GM12878 (cell line): ENCODE results near the gene TP53RK. TPM values are rescaled to one million over a fixed set of nuclear protein-coding genes. Genes with fewer than 3 reads are reported as not detected.

ENCODE experiments used
- ATAC-seq: fragments of 200-7000 bp; cut with Tn5 transposase; 3 replicates; pipeline ENCODE4 v1.9.1; 2020; ENCODE audit warnings: mild to moderate bottlenecking, moderate library complexity
- BruUV-seq: library from RNA; stranded (reverse); fragments of 400-500 nt; replicated peaks from 2 replicates; lab custom pipeline; 2021; lab: Mats Ljungman, UMichigan
- CTCF ChIA-PET: fragments of 300-600 bp; sonication (Branson Sonifier 250); formaldehyde crosslinking; extraction: SDS; loops from one replicate; lab custom pipeline; 2021; ENCODE audit warnings: inconsistent platforms; lab: Yijun Ruan, JAX
- POLR2A ChIA-PET: fragments of 350-600 bp; formaldehyde crosslinking; extraction: SDS; loops from one replicate; lab custom pipeline; 2021; ENCODE audit warnings: inconsistent platforms; lab: Charles Lee
- RAD21 ChIA-PET: fragments of 300-600 bp; sonication (Branson Sonifier 250); formaldehyde crosslinking; loops from one replicate; lab custom pipeline; 2023; ENCODE audit warnings: antibody characterized with exemption; ENCODE audit not compliant: unreplicated experiment; lab: Charles Lee
- SMC1A ChIA-PET: fragments of 300-600 bp; sonication (Branson Sonifier 250); formaldehyde crosslinking; loops from one replicate; lab custom pipeline; 2023; ENCODE audit not compliant: unreplicated experiment, uncharacterized antibody; lab: Charles Lee
- DNase-seq: peaks from one replicate; pipeline ENCODE4 v3.0.0-alpha.2; 2011; ENCODE audit warnings: low read depth, low spot score
- FAIRE-seq: peaks from 3 replicates; lab custom pipeline; 2011; peaks lifted over from hg19 to GRCh38; lab: Jason Lieb, UNC
- H2AFZ ChIP-seq: 2 replicates; pipeline ENCODE4 v1.6.0; 2011; ENCODE audit warnings: low read depth, low read length, control low read depth; ENCODE audit not compliant: control insufficient read depth
- H3K27ac ChIP-seq: 2 replicates; pipeline ENCODE4 v1.5.1; 2011; ENCODE audit warnings: control low read depth; ENCODE audit not compliant: control insufficient read depth, insufficient read depth
- H3K27me3 ChIP-seq, 2 experiments: replicated peaks in 1 of 2; 2 replicates each; pipeline versions ENCODE4 v1.6.0 to v1.6.1; 2011; ENCODE audit warnings: low read length in 1 of 2; ENCODE audit not compliant: control insufficient read depth in 2 of 2, insufficient read depth in 2 of 2
- H3K36me3 ChIP-seq, 2 experiments: 2 replicates each; pipeline ENCODE4 v1.5.1; 2011; ENCODE audit warnings: low read length in 1 of 2; ENCODE audit not compliant: control insufficient read depth in 2 of 2, insufficient read depth in 2 of 2
- H3K4me1 ChIP-seq: 2 replicates; pipeline ENCODE4 v1.6.1; 2011; ENCODE audit warnings: mild to moderate bottlenecking, low read length, moderate library complexity, mixed read lengths; ENCODE audit not compliant: control insufficient read depth, insufficient read depth
- H3K4me2 ChIP-seq: 2 replicates; pipeline ENCODE4 v1.6.0; 2011; ENCODE audit warnings: control low read depth; ENCODE audit not compliant: control insufficient read depth, insufficient read depth
- H3K4me3 ChIP-seq: fragments of 200-600 bp; sonication (generic); 2 replicates; pipeline ENCODE4 v1.5.1; 2016
- H3K79me2 ChIP-seq: 2 replicates; pipeline ENCODE4 v1.6.0; 2011; ENCODE audit warnings: low read length; ENCODE audit not compliant: control insufficient read depth, insufficient read depth
- H3K9ac ChIP-seq: 2 replicates; pipeline ENCODE4 v1.8.0; 2011; ENCODE audit warnings: low read length, control low read depth, mixed read lengths; ENCODE audit not compliant: control insufficient read depth, insufficient read depth
- H3K9me3 ChIP-seq: replicated peaks from 3 replicates; pipeline ENCODE4 v1.5.1; 2011; ENCODE audit warnings: mild to moderate bottlenecking, low read length; ENCODE audit not compliant: control insufficient read depth, insufficient read depth
- H4K20me1 ChIP-seq: 2 replicates; pipeline ENCODE4 v1.6.0; 2011; ENCODE audit not compliant: control insufficient read depth, insufficient read depth
- CEBPB ChIP-seq, 2 experiments: fragments of 150-350 bp in 1 of 2; IDR thresholded peaks; 2 replicates each; pipeline ENCODE4 v1.6.1; 2012 to 2014; ENCODE audit warnings: low read depth in 2 of 2, low read length in 2 of 2, borderline replicate concordance in 1 of 2, inconsistent platforms in 1 of 2
- HDAC6 ChIP-seq: fragments of 200-600 bp; sonication (generic); IDR thresholded peaks from one replicate; pipeline ENCODE4 v1.8.0; 2017; ENCODE audit warnings: antibody characterized with exemption; ENCODE audit not compliant: unreplicated experiment
- IRF4 ChIP-seq: IDR thresholded peaks from 2 replicates; pipeline ENCODE4 v1.6.1; 2011; ENCODE audit warnings: low read depth, low read length
- PML ChIP-seq: IDR thresholded peaks from 2 replicates; pipeline ENCODE4 v1.6.1; 2012; ENCODE audit warnings: low read length, inconsistent platforms
- SMC3 ChIP-seq: IDR thresholded peaks from 2 replicates; pipeline ENCODE4 v1.6.1; 2011; ENCODE audit warnings: low read length, improper control_type of control experiment, borderline replicate concordance
- TBL1XR1 ChIP-seq: IDR thresholded peaks from 2 replicates; pipeline ENCODE4 v1.6.1; 2012; ENCODE audit warnings: low read depth, low read length, improper control_type of control experiment
- WGBS: methylation state at CpG from one replicate; pipeline ENCODE4 v1.1.6; 2016; ENCODE audit warnings: low lambda C conversion rate; ENCODE audit not compliant: insufficient replicate concordance, insufficient coverage; ENCODE audit errors: missing lambda C conversion rate; 5-methylcytosine and 5-hydroxymethylcytosine counted together
- in situ Hi-C: fragments of 300-500 bp; cut with MboI; formaldehyde crosslinking; loops from 9 replicates; pipeline ENCODE4 v1.14.3; 2018; ENCODE audit warnings: mixed read lengths
- intact Hi-C: fragments of 100-400 bp; cut with micrococcal nuclease; formaldehyde crosslinking; loops from one replicate; pipeline ENCODE4 v1.14.2; 2022; ENCODE audit not compliant: unreplicated experiment
- polyA plus RNA-seq, 11 experiments: library from polyadenylated mRNA; depleted of rRNA in 4 of 11; unstranded in 6 of 11; stranded (reverse) in 5 of 11; fragments of >200 nt; fragmentation: Nextera tagmentation in 4 of 11; fragmentation: Illumina TruSeq in 1 of 11; extraction: Ambion mirVana in 4 of 11; extraction: Trizol in 1 of 11; gene quantifications; 1 replicate in 1 of 11; 2 replicates in 10 of 11; pipeline versions ENCODE4 v1.2.1 to v1.2.3, GENCODE V29; 2011 to 2016; ENCODE audit warnings: inconsistent platforms in 2 of 11, missing spikeins in 2 of 11, low read depth in 1 of 11
- total RNA-seq, 4 experiments: library from RNA; depleted of rRNA in 3 of 4; stranded (reverse); fragments of >200 nt in 3 of 4; fragmentation: Illumina TruSeq in 1 of 4; extraction: Trizol in 1 of 4; gene quantifications; 2 replicates each; pipeline versions ENCODE4 v1.2.1 to v1.2.3, GENCODE V29; 2013 to 2021
- TF ChIP-seq, protein P1 (sequence below): fragments of 450-650 bp; formaldehyde crosslinking; IDR thresholded peaks from 2 replicates; pipeline ENCODE4 v1.5.0; 2022; ENCODE audit warnings: mild to moderate bottlenecking, missing genetic modification characterization
- TF ChIP-seq, protein P2 (sequence below): IDR thresholded peaks from 2 replicates; pipeline ENCODE4 v1.6.1; 2011; ENCODE audit warnings: borderline replicate concordance, low read depth, mild to moderate bottlenecking, moderate library complexity, mixed read lengths, low read length; ENCODE audit not compliant: insufficient read depth; ENCODE audit errors: extremely low read length

The TP53RK gene
- total and polyA plus RNA-seq, 10 of the 15 experiments (the other 5 are each of a cell fraction or from before 2014, with no cell fraction given), result 3.8 to 23.1 (median 16.1) TPM

DNA sequence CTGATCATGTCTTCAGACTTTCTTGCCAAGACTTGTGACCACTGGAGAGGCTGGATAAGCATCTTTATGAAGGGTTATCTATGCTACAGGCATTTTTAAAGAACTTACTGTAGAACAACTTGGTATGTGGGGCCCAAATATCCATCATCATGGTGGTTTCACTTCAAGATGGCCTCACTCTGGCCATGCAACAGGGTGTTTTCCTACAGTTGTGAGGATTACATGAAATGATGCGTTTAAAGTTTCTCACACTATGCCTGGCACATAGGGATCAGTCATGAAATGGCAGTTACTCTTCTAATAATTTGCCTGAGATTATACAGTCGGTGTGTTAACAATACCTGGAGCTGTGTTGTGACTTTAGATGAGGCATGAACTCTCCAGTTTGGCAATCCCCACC is 33.2 kb upstream of the TP53RK start:
- no peaks in the 10 kb centered on the region for H4K20me1 ChIP-seq
- H3K27ac ChIP-seq, result no peak overlapping the region
- ChIA-PET SMC1A (no interaction called here), CTCF (interaction anchor here (1.2 kb wide), 1 partner anchor 32 kb away, joined by 4 read pairs; no protein-coding TSS in a partner anchor), POLR2A (no interaction called here), RAD21 (no interaction called here)
- no peak overlapping the region for H3K9ac ChIP-seq
- TF ChIP-seq SMC3, result no peak
- TF ChIP-seq TBL1XR1, result no peak
- no peak for TF ChIP-seq CEBPB (IDR thresholded peaks at IDR 0.05; ENCODE audit: borderline replicate concordance in 1 of 2, low read depth in 2 of 2, low read length in 2 of 2)
- no peak for TF ChIP-seq HDAC6
- TF ChIP-seq PML, result no peak
- no peak for TF ChIP-seq IRF4
- TF ChIP-seq, protein P1, sequence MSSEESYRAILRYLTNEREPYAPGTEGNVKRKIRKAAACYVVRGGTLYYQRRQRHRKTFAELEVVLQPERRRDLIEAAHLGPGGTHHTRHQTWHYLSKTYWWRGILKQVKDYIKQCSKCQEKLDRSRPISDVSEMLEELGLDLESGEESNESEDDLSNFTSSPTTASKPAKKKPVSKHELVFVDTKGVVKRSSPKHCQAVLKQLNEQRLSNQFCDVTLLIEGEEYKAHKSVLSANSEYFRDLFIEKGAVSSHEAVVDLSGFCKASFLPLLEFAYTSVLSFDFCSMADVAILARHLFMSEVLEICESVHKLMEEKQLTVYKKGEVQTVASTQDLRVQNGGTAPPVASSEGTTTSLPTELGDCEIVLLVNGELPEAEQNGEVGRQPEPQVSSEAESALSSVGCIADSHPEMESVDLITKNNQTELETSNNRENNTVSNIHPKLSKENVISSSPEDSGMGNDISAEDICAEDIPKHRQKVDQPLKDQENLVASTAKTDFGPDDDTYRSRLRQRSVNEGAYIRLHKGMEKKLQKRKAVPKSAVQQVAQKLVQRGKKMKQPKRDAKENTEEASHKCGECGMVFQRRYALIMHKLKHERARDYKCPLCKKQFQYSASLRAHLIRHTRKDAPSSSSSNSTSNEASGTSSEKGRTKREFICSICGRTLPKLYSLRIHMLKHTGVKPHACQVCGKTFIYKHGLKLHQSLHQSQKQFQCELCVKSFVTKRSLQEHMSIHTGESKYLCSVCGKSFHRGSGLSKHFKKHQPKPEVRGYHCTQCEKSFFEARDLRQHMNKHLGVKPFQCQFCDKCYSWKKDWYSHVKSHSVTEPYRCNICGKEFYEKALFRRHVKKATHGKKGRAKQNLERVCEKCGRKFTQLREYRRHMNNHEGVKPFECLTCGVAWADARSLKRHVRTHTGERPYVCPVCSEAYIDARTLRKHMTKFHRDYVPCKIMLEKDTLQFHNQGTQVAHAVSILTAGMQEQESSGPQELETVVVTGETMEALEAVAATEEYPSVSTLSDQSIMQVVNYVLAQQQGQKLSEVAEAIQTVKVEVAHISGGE (CRISPR knock-in tag), result no peak
- TF ChIP-seq, protein P2, sequence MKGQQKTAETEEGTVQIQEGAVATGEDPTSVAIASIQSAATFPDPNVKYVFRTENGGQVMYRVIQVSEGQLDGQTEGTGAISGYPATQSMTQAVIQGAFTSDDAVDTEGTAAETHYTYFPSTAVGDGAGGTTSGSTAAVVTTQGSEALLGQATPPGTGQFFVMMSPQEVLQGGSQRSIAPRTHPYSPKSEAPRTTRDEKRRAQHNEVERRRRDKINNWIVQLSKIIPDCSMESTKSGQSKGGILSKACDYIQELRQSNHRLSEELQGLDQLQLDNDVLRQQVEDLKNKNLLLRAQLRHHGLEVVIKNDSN, result no peak
- FAIRE-seq (no peak), DNase-seq (no peak), ATAC-seq (no peak)
- no peak overlapping the region for H3K4me2 ChIP-seq
- H3K4me1 ChIP-seq, result no peaks in the 10 kb centered on the region
- no peaks in the 10 kb centered on the region for H3K36me3 ChIP-seq
- no peak overlapping the region for H2AFZ ChIP-seq
- no peaks in the 10 kb centered on the region; the same call in 2 of the 3 replicates for H3K9me3 ChIP-seq
- in situ Hi-C loops (no loop called here), intact Hi-C loops (no loop called here)
- no peaks in the 10 kb centered on the region for H3K79me2 ChIP-seq
- 47% methylated on average over 2 of the region's 2 CpGs for WGBS
- BruUV-seq, result no TSS peak
- H3K4me3 ChIP-seq, result no peak overlapping the region
- no peaks in the 10 kb centered on the region for H3K27me3 ChIP-seq
